OCI-LY3 (cell line): ENCODE measurements around the gene COL27A1.

ENCODE experiments used
- EZH2phosphoT487 ChIP-seq: fragments of 200-600 bp; shearing (Covaris generic); IDR thresholded peaks from 2 replicates; pipeline ENCODE4 v1.6.1; 2018; ENCODE audit warnings: antibody characterized with exemption, mixed run types, low read depth
- TF ChIP-seq, protein P1 (sequence below): fragments of 200-600, 300-600 bp; sonication (generic); IDR thresholded peaks from 2 replicates; pipeline ENCODE4 v1.5.1; 2014; ENCODE audit warnings: antibody characterized with exemption, low read length, low read depth

- TF ChIP-seq, protein P1, sequence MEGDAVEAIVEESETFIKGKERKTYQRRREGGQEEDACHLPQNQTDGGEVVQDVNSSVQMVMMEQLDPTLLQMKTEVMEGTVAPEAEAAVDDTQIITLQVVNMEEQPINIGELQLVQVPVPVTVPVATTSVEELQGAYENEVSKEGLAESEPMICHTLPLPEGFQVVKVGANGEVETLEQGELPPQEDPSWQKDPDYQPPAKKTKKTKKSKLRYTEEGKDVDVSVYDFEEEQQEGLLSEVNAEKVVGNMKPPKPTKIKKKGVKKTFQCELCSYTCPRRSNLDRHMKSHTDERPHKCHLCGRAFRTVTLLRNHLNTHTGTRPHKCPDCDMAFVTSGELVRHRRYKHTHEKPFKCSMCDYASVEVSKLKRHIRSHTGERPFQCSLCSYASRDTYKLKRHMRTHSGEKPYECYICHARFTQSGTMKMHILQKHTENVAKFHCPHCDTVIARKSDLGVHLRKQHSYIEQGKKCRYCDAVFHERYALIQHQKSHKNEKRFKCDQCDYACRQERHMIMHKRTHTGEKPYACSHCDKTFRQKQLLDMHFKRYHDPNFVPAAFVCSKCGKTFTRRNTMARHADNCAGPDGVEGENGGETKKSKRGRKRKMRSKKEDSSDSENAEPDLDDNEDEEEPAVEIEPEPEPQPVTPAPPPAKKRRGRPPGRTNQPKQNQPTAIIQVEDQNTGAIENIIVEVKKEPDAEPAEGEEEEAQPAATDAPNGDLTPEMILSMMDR, result no peak
- TF ChIP-seq EZH2phosphoT487, result no peak
Measured at GRCh38 chr9:114287763-114288192, 132.4 kb downstream of the COL27A1 start.
